ENCODE measurements around the gene CD9.

Gene CD9

DNA sequence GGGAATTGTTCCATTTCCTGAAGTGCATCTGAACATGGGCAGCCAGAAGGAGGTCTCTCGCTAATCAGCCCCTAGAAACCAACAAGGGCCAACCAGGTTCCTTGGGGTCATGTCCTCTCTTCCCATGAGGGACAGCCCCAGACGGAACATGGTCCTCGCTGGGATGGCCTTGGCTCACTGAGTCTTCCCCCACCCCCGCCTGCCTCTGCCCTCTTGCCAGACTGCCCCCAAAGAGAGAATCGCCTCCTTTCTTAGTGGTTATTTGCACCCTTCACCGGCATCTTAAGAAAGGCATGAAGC lies 36.4 kb downstream of the CD9 start:
- DNase-seq (ENCODE audit: low spot score), result no peak

DNA sequence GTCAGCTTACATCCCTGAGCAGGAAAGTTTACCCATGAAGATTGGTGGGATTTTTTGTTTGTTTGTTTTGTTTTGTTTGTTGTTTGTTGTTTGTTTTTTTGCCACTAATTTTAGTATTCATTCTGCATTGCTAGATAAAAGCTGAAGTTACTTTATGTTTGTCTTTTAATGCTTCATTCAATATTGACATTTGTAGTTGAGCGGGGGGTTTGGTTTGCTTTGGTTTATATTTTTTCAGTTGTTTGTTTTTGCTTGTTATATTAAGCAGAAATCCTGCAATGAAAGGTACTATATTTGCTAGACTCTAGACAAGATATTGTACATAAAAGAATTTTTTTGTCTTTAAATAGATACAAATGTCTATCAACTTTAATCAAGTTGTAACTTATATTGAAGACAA lies 37.6 kb downstream of the CD9 start:
- no peak for DNase-seq (ENCODE audit: low spot score)

DNA sequence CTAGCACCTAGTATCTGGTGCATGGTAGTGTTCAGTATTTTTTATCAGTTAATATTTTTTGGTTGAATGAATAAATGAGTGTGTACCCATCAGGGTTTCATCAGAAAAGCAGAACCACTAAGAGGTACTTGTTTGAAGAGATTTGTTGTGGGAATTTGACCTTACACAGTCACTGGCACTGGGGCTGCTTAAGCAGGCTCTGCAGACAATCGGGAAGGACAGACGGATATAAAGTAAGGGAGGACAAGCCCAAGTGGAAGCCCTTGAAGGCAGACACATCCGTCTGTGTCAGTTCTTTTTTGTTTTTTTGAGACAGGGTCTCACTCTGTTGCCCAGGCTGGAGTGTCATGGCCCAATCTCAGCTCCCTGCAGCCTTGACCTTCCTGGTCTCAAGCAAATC lies 38.7 kb downstream of the CD9 start:
- no peak for DNase-seq (ENCODE audit: low spot score)

DNA sequence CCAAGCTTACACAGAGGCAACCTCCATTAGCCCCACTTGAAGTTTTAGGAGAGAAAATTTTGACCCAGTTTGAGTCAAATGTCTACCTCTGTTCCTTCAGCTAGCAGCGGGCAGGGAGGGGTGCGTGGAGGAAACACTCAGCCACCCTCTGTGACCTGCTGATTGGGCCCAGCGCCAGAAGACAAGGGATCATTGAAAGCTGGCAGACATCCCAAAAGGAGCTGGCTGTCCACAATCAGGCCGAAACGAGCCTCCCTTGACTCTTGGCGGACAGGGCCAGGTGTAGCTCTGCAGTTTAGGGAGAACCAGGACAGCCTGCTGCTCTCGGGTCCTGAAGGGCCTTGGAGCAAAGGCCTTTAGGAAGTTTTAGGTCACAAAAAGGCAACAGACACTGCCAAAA lies 41.3 kb downstream of the CD9 start:
- no peak for DNase-seq (ENCODE audit: low spot score)

DNA sequence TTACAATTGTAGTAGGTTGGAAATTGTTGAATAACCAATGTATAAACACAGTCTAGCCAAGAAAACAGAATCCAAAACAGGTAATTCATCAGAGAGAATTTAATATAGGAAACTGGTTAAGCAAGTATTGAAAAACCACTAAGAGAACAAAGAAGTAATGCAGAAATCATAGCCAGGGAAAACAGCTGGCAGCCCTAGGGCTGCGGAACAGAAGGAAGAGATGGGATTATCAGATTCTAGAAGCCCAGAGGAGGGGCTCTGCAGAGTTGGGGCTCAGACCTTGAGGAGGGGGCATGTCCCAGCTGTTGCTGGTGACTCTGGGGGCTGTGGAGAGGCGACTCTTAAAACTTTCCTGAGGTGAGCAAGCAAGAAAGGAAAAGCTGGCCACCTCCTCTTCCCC lies 49.4 kb downstream of the CD9 start:
- no peak for DNase-seq (ENCODE audit: low spot score)

DNA sequence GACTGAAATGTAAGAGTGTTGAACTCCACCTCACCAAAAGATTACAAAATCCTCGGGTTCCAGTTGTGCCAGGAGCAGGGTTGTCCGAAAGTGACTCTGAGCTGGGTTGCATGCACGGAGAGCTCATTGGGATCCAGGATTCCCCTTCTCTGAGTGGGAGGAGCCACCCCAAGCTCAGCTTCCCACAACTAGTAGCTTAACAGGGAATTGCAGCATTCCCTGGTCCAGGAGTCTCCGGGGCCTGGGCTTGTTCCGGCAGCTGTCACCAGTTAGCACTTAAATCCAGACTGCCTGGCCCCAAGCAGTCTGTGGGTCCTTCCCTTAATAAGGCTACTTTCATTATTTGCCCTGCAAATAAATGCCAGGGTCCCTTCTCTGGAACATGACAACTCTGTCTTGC lies 50.1 kb downstream of the CD9 start:
- peak; percentile 89 for DNase-seq (ENCODE audit: low spot score)

DNA sequence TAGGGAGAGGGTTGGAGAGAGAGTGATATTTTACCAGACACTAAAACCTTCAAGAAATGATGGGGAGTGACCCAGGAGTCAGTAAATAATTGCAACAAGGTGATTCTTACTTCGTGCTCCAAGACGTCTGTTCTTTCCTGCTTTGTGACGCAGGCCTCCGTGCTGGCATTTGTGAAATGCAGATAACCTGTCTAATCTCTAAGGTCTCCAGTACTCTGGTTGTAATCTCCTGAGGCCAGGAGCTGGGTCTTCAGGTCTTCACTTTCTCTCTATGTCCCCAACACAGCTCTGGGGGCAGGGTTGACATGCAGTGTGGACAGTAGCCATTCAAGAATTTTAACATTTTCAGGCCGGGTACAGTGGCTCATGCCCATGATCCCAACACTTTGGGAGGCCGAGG lies 53.1 kb downstream of the CD9 start:
- DNase-seq (ENCODE audit: low spot score), result no peak

DNA sequence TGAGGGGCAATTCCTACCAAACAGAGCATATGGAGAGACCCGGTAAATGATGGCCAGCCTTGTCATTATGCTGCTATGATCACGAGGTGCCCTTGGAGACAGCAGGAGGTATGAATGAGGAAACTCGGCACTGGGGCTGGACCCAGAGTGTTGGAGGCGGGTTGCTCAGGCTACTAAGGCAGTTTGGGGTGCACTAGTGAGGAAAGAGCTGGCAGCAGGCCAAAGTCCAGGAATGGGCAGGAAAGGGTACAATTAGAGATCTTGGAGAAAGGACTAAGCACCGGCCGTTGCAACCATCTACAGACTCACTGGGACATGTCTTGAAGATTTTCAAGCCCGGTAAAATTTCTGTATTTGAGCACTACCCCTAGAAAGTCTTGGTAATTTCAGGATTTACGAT lies 54.3 kb downstream of the CD9 start:
- DNase-seq (ENCODE audit: low spot score), result no peak

DNA sequence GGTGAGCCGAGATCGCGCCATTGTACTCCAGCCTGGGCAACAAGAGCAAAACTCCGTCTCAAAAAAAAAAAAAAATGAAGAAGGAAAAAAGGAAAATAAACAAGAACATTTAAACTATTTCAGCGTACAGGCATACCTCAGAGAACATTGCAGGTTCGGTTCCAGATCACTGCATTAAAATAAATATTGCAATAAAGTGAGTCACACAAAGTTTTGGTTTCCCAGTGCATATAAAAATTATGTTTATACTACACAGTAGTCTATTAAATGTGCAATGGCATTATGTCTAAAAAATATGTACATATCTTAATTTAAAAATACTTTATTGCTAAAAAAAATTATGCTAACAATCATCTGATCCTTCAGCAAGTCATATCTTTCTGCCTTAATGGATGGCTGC lies 56.8 kb downstream of the CD9 start:
- no peak for DNase-seq (ENCODE audit: low spot score)

DNA sequence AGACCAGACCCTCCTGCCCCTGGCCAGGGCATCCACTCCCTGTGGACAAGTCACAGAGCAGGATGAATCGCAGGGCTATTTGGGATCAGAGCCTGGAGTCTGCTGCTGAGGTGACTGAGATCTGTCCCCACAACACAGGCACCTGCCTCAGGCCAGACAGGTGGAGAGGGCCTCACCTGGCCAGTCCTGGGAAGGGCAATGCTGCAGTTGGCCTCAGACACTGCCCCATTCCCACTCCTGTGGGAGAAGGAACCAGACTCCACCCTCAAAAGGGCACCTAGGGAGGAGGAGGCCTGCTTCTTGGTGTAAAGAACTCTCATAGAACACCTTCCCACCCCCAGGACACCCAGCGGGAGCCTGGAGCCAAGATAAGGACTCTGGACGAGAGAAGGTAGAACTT lies 62.0 kb downstream of the CD9 start:
- no peak for DNase-seq (ENCODE audit: low spot score)

DNA sequence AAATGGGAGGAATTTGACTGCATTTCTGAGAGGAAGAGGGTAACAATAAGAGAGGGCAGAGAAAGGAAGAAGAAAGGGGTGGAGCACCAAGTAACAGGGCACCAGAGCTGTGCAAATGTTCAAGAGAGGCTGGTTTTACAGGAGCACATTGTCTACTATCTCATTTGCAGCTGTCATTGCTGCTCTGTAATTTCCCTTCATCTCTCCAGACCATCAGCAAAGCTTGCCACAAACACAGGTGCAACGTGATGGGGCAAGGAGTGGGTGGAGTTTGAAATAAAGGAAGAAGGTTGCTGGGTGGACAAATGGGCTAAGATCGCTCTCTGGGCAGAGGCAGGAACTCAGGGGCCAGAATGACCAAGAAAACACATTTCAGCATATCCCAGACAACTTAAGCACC lies 62.4 kb downstream of the CD9 start:
- DNase-seq (ENCODE audit: low spot score), result peak; percentile 79

DNA sequence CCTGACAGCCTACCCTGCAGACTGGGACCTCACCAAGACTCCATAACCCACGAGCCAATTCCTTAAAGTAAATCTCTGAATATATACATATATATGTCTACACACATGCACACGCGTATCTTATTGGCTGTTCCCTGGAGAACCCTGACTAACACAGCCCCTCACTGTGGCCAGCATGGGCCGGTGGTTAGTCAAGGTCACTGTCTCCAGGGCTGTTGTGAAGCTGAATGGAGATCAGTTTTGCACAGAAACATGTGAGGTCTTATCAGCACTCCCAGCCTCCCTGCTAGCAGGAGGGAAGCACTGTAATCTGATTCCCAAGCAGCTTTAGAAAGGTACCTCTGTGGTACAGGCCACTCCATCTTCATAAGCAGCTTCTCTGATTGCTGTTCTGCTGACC lies 63.7 kb downstream of the CD9 start:
- peak; percentile 99 for DNase-seq (ENCODE audit: low spot score)

DNA sequence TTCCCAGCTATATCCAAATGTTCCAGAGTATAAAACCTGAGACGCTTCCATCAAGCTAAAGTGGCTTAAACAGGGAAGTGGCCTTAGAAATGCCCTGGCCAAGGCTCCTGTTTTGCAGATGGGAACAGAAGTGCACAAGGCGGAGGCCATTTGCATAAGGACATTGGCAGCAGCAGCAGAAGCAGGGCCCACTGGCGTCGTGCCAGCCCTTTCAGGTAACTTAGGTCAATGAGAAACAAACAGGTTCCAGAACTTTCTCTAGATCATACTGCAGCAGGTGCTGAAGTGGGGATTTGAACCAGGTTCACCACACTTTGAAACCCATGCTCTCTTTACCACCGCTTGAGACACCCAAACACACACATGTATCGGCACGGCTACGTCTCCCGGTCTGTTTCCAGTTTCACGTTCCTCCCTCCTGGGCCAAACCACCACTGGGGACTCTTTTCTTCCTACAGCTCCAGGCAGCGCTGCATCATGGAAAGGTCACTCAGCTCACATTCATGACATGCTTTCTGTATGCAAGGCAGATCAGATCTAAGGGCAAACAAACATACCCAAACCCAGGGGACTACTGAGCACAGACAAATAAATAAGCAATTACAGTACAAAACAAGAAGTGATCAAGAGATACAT lies 64.3 kb downstream of the CD9 start:
- DNase-seq (ENCODE audit: low spot score), result peak; percentile 79

DNA sequence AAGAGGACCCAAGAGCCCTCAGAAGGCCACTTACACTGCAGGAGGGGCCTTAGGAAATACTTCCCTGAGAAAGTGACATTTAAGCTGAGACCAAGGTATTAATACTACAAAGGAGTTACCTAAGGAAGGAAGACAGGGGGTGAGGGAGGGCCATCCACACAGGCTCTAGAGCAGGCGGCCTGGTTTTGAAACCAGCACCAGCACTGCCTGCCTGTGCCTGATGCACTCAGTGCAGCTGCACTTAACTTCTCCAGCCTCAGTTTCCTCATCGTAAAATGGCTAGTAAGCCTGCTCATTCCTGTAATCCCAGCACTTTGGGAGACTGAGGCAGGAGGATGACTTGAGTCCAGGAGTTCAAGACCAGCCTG lies 64.8 kb downstream of the CD9 start:
- DNase-seq (ENCODE audit: low spot score), result no peak

DNA sequence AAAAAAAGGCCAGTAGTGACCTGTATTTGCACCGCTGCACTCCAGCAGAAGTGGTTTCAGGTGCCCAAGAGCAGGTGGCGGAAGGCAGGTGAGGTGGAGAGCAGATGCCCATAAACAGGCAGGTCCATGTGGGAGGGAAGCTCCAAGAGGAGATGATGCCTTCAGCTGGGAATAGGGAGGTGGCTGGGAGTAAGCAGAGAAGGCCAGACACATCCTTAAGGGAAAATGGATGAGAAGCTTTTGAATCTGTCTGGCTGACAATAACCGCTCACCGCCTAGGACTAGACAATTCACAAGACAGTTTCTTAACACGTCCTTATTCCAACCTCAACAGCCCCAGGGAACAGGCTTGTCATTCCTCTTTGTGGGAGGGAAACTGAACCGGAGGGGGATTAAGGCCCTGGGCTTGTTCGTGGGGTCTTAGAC lies 66.4 kb downstream of the CD9 start:
- DNase-seq (ENCODE audit: low spot score), result no peak

DNA sequence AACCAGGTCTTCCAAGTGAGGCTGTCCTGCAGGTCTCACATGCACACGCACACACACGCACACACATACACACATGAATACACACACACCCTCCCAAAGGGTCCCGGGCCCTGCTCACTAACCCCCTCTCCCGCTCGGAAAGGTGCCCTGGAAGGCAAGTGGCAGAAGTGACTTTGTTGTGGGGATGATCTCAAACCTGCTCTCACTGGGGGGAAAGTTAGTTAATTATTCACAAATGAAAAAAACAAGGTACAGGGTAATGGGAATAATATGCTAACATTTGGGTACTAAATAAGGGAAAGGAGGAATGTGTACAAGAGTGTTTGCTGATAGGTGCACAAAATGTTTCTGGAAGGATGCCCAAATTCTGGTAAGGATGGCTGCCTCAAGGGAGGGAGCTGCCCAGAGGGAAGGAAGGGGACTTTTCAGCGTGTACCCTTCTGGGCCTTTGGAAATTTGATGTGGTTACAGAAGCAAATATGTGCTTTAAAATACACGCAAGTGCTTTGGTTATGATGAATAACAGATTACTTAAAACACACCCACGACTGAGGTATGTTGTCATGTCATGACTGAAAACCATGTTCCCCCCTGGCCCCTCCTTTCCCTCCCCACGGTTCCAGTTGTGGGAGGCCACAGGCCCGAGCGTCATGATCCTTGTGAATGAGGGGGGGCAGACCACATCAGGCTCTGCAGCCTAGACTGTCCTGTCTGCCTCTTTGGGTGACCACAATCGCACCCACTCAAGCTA lies 66.9 kb downstream of the CD9 start:
- DNase-seq (ENCODE audit: low spot score), result peak; percentile 20

DNA sequence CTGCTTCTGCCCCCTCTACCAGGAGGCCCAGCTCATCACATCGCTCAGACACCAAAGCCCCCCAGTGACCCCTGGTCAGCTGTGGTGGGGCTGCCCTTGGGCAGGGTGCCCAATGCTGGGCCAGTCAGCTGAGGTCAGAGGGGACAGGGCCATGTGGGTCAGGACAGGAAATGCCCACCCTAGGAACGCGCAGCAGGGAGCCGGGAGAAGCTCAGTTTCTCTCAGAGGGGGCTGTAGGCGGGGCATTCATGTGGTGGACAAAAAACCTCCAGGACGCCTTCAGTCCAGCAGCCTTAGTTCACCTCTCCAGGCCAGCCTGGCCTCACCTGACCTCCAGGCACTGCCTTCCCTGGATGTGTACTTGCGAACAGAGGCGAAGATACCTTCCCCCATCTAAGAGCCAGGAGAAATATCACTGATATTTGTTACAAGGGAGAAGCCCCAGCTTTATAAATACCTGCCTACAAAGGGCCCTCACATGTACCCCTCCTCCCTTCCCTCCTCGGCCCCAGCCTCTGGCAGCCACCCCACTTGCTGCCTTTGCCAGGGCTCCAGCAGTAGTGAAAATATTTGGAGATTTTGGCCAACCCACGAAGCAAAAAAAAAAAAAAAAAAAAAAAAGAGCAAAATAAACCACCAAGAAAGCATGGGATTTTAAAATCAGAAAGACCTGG lies 68.4 kb downstream of the CD9 start:
- DNase-seq (ENCODE audit: low spot score), result no peak

DNA sequence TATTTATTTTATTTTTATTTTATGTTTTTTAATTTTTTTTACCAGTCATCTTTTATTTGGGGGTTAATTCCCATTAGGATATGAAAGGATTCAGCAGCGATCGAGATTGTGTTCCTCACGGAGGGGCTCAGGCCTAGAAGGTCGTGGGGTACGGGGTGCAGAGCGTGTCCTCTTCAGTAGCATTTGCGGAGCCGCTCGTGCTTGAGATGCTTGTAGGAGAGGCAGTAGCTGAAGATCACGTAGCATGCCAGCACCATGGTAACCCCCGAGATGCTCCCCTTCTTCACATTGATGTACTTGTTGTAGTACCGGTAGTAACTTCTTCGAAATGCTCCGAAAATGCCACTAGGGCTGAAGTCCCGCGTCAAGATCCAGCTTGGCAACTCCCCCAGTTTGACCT lies 69.8 kb downstream of the CD9 start:
- no peak for DNase-seq (ENCODE audit: low spot score)

DNA sequence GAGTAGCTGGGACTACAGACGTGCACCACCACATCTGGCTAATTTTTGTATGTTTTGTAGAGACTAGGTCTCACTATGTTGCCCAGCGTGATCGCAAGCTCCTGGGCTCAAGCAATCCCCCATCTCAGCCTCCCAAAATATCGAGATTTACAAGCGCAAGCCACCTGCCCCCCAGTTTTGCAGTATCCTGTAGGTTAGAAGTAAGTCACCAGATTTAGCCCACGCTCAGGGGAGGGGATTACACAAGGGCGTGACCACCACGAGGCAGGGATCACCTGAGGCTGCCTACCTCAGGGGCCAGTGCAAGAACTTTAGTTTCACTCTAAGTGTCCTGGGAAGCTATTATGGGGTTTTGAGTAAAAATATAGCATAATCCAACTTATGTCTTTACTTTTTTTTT lies 71.1 kb downstream of the CD9 start:
- DNase-seq (ENCODE audit: low spot score), result no peak

DNA sequence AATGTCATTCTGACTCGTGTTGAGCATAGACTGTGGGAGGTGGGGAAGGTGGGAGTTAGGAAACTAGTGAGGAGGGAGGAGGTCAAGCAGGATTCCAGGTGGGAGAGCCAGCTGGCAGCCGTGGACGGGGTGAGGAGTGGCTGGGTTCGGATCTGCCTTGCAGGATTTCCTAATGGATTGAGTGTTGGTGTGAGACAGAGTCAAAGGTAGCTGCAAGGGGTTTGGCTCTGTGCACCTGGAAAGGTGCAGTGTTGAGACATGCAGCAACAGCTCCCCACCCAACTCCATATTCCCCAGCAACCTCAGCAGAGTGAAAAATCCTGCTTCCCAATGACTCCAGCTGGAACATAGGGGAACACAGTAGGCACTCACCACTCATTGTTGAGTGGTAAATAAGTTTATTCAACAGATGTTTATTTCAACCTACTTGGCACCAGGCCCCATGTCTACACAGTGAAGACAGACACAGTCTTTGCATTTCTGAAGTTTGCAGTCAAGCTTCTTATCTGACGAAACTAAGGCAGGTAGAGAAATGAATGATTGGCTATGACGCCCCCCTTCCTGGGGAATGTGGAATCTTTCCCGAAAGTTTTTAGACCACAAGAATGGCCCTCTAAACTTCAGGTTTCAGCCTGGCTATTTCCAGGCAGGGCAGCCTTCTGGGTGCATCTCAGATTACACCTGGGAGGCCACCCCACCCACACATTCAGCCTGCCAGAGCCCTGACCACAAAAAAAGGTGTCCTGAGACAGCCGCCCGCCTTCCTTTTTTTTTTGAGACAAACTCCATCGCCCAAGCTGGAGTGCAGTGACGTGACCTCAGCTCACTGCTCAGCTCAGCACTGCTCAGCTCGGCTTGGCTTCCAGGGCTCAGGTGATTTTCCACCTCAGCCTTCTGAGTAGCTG lies 72.4 kb downstream of the CD9 start:
- DNase-seq (ENCODE audit: low spot score), result no peak

DNA sequence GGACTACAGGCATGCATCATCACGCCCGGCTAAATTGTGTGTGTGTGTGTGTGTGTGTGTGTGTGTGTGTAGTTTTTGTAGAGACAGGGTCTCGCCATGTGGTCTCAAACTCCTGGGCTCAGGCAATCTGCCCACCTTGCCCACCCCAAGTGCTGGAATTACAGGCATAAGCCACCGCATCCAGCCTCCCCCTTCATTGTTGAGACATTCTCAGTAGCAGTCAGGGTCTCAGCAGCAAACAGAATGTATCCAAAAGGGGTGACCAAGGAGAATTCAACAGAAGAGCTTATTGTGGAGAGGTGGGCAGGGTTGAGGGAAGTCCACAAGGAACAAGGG lies 73.0 kb downstream of the CD9 start:
- DNase-seq (ENCODE audit: low spot score), result no peak

DNA sequence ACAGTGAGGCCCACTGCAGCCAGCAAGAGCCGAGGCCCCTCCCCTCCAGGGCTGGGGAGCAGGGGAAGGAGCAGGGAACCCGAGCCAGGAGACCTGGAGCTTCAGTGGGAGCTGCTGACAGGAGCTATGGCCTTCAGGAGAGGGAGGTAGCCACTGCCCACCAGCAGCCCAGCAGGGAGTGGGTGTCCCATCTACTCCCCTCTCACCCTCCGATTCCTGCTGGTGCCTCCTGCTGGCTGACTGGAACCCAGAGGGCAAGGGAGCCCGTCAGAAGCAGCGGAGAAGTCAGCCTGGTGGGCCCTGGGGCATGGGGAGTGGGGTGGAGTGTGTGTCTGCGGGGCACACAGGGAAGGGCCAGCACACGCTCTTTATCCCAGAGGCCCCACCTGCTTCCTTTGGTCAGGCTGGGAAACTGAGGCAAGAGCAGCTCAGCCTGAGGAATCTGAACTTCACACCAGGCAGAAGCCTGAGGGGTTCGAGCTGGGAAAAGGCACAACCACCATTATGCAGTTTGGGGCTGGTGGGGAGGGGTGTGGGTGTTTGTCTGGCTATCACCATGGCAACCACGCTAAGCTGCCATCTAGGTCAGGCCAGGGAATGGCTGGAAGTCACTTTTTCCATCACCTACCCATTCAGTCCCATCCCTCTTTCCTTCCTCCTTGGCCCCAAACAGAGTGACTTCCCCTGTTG lies 73.5 kb downstream of the CD9 start:
- no peak for DNase-seq (ENCODE audit: low spot score)
